OCI-LY1 (cell line): Measurements from ENCODE around the gene EOLA1.
"Not testable (repeated sequence)": the region's sequence is repeated elsewhere in the genome, so short reads cannot be mapped to it uniquely, and the experiment has no call there.

ENCODE experiments used
- CTCF ChIP-seq: fragments of 200-600 bp; sonication (generic), shearing (Covaris generic); IDR thresholded peaks from 2 replicates; pipeline ENCODE4 v1.5.1; 2017; ENCODE audit warnings: mild to moderate bottlenecking, antibody characterized with exemption, low read length, moderate library complexity, mixed read lengths
- EZH2 ChIP-seq: fragments of 200-600 bp; sonication (generic), shearing (Covaris generic); IDR thresholded peaks from 2 replicates; pipeline ENCODE4 v1.8.0; 2017; ENCODE audit warnings: borderline replicate concordance, mixed run types, mild to moderate bottlenecking, antibody characterized with exemption, low read length, moderate library complexity, mixed read lengths

GRCh38 chrX:149549701-149550100 is 8.9 kb downstream of the EOLA1 start, which contains the start of gene HSFX3:
- TF ChIP-seq CTCF, EZH2: not testable (repeated sequence)
